BJ (cell line): Measurements from ENCODE around the gene KCTD16. TPM values are rescaled to one million over a fixed set of nuclear protein-coding genes. Genes with fewer than 3 reads are reported as not detected.

Source experiments
- CTCF ChIA-PET: fragments of 350-600 bp; formaldehyde crosslinking; extraction: SDS; loops from one replicate; lab custom pipeline; 2021; ENCODE audit warnings: antibody characterized with exemption, inconsistent platforms; lab: Yijun Ruan, JAX
- POLR2A ChIA-PET: fragments of 300-600 bp; sonication (Branson Sonifier 250); formaldehyde crosslinking; extraction: SDS; loops from one replicate; lab custom pipeline; 2021; ENCODE audit warnings: antibody characterized with exemption; lab: Charles Lee
- DNase-seq: peaks from one replicate; pipeline ENCODE4 v3.0.0-alpha.2; 2011; ENCODE audit warnings: low read depth
- H3K27me3 ChIP-seq: 2 replicates; pipeline ENCODE4 v1.6.0; 2011; ENCODE audit warnings: low read length; ENCODE audit not compliant: control insufficient read depth, insufficient read depth
- H3K36me3 ChIP-seq: 2 replicates; pipeline ENCODE4 v1.5.1; 2011; ENCODE audit warnings: low read length; ENCODE audit not compliant: control insufficient read depth, insufficient read depth
- H3K4me3 ChIP-seq: 2 replicates; pipeline ENCODE4 v1.5.1; 2011; ENCODE audit warnings: low read depth, mild to moderate bottlenecking, control low read depth, low read length
- CTCF ChIP-seq: IDR thresholded peaks from 2 replicates; pipeline ENCODE4 v1.5.1; 2011; ENCODE audit warnings: low read depth, mild to moderate bottlenecking, control low read depth, inconsistent platforms, low read length, moderate library complexity; ENCODE audit not compliant: insufficient read depth
- polyA plus RNA-seq: library from polyadenylated mRNA; depleted of rRNA; stranded (reverse); fragments of >200 nt; gene quantifications from 2 replicates; pipeline ENCODE4 v1.2.3, GENCODE V29; 2011

Gene KCTD16
- polyA plus RNA-seq, 1 experiment, result 1.7 TPM

DNA sequence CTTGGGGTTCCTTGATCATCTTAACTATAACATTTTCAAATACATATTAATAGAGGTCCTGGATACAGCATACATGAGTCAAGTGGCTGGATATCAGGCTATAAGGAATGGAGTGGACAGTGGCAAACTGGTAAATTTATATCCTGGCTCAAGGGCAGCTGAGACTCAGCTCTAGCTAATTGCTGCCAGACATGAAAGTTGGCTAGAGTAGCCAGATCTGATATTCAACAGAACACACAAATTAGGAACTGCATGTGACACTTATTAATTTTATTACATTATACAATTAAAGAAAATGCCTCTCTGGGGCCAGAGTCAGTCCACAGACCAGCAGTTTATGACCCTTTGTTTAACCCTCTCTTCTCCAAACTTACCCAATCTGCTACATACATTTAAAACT is 206.5 kb downstream of the KCTD16 start:
- H3K27me3 ChIP-seq, result no peaks in the 10 kb centered on the region
- no peaks in the 10 kb centered on the region for H3K36me3 ChIP-seq
- no peak for TF ChIP-seq CTCF
- CTCF ChIA-PET, result no interaction called here
- no peak overlapping the region for H3K4me3 ChIP-seq
- POLR2A ChIA-PET, result no interaction called here
- no peak for DNase-seq

- Histone ChIP-seq H3K36me3 (no peaks in the 10 kb centered on the region), H3K4me3 (no peak overlapping the region), H3K27me3 (no peaks in the 10 kb centered on the region)
- TF ChIP-seq CTCF, result no peak
- no peak for DNase-seq
- ChIA-PET CTCF (no interaction called here), POLR2A (no interaction called here)
Observed at GRCh38 chr5:144378681-144379080, 208.0 kb downstream of the KCTD16 start.

DNA sequence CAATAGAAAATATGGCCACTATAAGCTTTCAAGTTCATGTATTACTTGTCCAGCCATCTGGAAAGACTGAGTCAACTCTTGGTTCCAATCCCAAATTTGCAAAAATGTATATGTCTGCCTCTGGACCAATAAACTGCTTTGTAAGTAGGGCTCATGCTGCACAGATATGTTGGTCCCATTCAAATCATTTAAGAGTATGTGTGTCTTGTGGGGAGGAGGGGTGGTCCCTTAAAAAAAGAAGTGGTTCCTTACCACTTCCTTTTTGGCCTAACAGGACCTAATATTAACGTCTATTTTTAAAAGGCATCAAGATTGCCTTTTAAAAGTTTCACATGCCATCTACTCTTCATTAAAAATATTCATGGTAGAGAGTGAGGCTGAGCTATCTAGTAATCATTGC is 214.9 kb downstream of the KCTD16 start:
- Histone ChIP-seq H3K27me3 (no peaks in the 10 kb centered on the region), H3K4me3 (no peak overlapping the region), H3K36me3 (no peaks in the 10 kb centered on the region)
- POLR2A ChIA-PET, result no interaction called here
- TF ChIP-seq CTCF, result no peak
- DNase-seq, result no peak
- CTCF ChIA-PET, result interaction anchor here (1.2 kb wide), 1 partner anchor 10 kb away, joined by 3 read pairs; no protein-coding TSS in a partner anchor

DNA sequence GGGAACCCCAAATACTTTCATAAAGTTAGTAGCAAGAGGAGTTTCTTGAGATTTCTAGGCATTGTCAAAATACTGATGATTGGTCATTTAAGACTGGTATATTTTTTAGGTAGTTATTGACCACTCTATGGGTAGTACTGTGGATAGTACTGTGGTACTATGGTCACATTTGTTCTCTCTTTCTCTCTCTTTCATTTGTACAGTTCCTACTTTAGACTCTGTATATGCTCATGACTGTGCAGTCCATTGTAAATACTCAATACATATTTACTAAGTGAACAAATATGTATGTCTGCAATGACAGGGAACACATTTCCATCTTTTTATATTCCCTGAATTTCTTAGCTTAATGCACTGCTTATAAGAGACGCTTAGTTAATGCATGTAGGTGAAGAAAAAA is 215.6 kb downstream of the KCTD16 start:
- DNase-seq, result no peak
- TF ChIP-seq CTCF, result no peak
- ChIA-PET CTCF (interaction anchor here (0.6 to 1.2 kb wide), 2 partner anchors 11 to 876 kb away, joined by 3 to 4 read pairs; no protein-coding TSS in a partner anchor), POLR2A (no interaction called here)
- H3K36me3 ChIP-seq, result no peaks in the 10 kb centered on the region
- H3K4me3 ChIP-seq, result no peak overlapping the region
- no peaks in the 10 kb centered on the region for H3K27me3 ChIP-seq

DNA sequence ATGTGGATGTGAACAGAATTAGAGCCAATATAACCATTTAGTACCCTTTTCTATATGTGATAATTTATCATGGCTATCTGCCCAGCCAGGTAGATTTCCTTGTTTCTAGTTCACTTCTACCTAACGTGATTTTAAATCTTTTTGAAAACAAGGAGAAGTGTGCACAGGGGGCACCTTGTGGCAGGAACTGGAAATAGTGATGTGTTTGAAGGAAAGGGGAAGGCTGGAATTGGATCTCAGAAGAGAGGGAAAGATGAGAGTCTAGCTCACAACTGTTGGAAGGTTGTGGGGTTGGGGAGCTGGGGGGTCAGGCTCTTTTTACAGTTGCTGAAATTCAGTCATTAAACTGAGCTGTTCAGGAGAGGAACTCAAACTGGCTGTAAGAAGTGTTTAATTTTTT is 219.5 kb downstream of the KCTD16 start:
- no peak overlapping the region for H3K4me3 ChIP-seq
- H3K27me3 ChIP-seq, result no peaks in the 10 kb centered on the region
- H3K36me3 ChIP-seq, result no peaks in the 10 kb centered on the region
- ChIA-PET POLR2A (no interaction called here), CTCF (interaction anchor here (0.6 to 1.7 kb wide), 3 partner anchors 186 to 192 kb away, joined by 3 to 10 read pairs (median 4); no protein-coding TSS in a partner anchor)
- no peak for DNase-seq
- TF ChIP-seq CTCF, result peak; percentile 30
